ENCODE measurements around the gene RSPH10B2. TPM values are rescaled to one million over a fixed set of nuclear protein-coding genes. Genes with fewer than 3 reads are reported as not detected.
A peak's percentile ranks its signal among the peaks of the same experiment; 100 is the strongest.
"Not testable (repeated sequence)": the region's sequence is repeated elsewhere in the genome, so short reads cannot be mapped to it uniquely, and the experiment has no call there.

RSPH10B2 gene
- total RNA-seq (2021): 0.33 and 0.39 TPM in 2 replicates
- long read RNA-seq, partial matches to known transcripts: 0 of 4 reads
- long read RNA-seq, other reads (novel, unspliced or antisense): 4 of 4 reads

DNA sequence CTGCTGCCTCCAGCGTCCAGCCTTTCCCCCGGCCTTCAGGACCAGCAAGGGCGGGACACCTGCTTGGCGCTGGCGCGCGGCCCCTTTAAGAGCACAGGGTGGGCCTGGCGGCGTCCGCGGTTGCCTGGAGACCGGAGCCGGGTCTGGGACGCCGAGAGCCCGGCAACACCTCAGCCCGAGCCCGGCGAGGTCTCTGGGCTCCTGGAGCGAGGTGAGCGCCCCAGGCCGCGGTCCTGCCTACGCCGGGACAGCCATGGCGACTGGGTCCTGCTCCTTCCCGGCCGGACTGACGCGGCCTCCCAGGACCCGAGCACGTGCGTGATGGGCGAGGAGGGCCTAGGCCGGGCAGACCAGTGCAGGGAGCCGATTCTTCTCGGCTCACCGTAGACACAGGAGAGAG is at the start of gene RSPH10B2:
TSS of gene RSPH10B2 (plus strand) at position 140 of the 400 bp plus-strand sequence. CDS start 3,575 bp downstream, outside the sequence.
- H3K27ac ChIP-seq (ENCODE audit: insufficient read length, low read depth, low read length); H3T11ph ChIP-seq (ENCODE audit: low read length); H3K56ac ChIP-seq (ENCODE audit: insufficient read length, low read depth, low read length); H4K91ac ChIP-seq (ENCODE audit: insufficient read length, low read depth, low read length); H3K23ac ChIP-seq (ENCODE audit: insufficient read length, low read depth, low read length); H2AK5ac ChIP-seq (ENCODE audit: insufficient read length, low read length); H2BK120ac ChIP-seq (ENCODE audit: low read depth, low read length, poor library complexity, severe bottlenecking); H2AFZ ChIP-seq (ENCODE audit: low read length); H3K9ac ChIP-seq (ENCODE audit: extremely low read depth, insufficient read length, low read length); H2BK15ac ChIP-seq (ENCODE audit: low read depth, low read length); H3K9me3 Mint-ChIP-seq; H4K20me1 ChIP-seq (ENCODE audit: control insufficient read depth, insufficient read depth, insufficient read length); H3K79me1 ChIP-seq (ENCODE audit: insufficient read depth, low read depth, low read length, poor library complexity, severe bottlenecking); H3K14ac ChIP-seq (ENCODE audit: insufficient read depth, low read length); H3K27me3 Mint-ChIP-seq (ENCODE audit: low read depth); H3K27ac Mint-ChIP-seq; H2BK20ac ChIP-seq (ENCODE audit: low read depth, low read length, poor library complexity, severe bottlenecking); H3K4ac ChIP-seq (ENCODE audit: low read depth, low read length); H3K36me3 Mint-ChIP-seq (ENCODE audit: insufficient read depth in 1 of 3, low read depth in 3 of 3); H3K27me3 ChIP-seq (ENCODE audit: insufficient read depth, low read length); H3K4me1 ChIP-seq (ENCODE audit: insufficient read depth, low read length); H4K8ac ChIP-seq (replicated peaks; ENCODE audit: insufficient read length, low read depth, low read length); H3K4me3 Mint-ChIP-seq; H3K18ac ChIP-seq (ENCODE audit: insufficient read length, low read depth, low read length); H2BK12ac ChIP-seq (ENCODE audit: insufficient read length, low read depth, low read length); H3K4me2 ChIP-seq (ENCODE audit: insufficient read depth, insufficient read length, low read length); H2BK5ac ChIP-seq (ENCODE audit: insufficient read length, low read length); H3K79me2 ChIP-seq (ENCODE audit: insufficient read depth, low read length); H3K9me3 ChIP-seq (ENCODE audit: control insufficient read depth, low read depth, low read length); H3K4me1 Mint-ChIP-seq; H3K23me2 ChIP-seq (ENCODE audit: insufficient read length, low read depth, low read length, poor library complexity, severe bottlenecking); H4K5ac ChIP-seq (ENCODE audit: insufficient read length, low read depth, low read length): not testable (repeated sequence)
- peak; percentile 29 for DNase-seq
- WGBS (ENCODE audit: extremely low coverage, insufficient read length, low lambda C conversion rate): no CpG with 5 or more reads among the region's 38 CpGs

Measured in H9 (cell line).